Measurements from ENCODE around the gene CPT1B. TPM values are rescaled to one million over a fixed set of nuclear protein-coding genes. Genes with fewer than 3 reads are reported as not detected.
"Not testable (repeated sequence)": the region's sequence is repeated elsewhere in the genome, so short reads cannot be mapped to it uniquely, and the experiment has no call there.

Gene CPT1B
- total RNA-seq, 1 donor from 2014 or later: 16.3 TPM

GRCh38 chr22:50526108-50526833 lies 52.0 kb downstream of the CPT1B start:
- DNase-seq: peak; percentile 76

- DNase-seq: no peak
Observed at GRCh38 chr22:50525858-50526107, 52.4 kb downstream of the CPT1B start.

GRCh38 chr22:50525104-50525857 lies 52.9 kb downstream of the CPT1B start, which contains the start of gene SCO2:
SCO2 (minus strand) TSS chr22:50525598; CDS start chr22:50524411, 1,187 bp downstream.
- DNase-seq: peak; percentile 98

- DNase-seq: no peak
Observed at GRCh38 chr22:50524676-50525103, 53.5 kb downstream of the CPT1B start.

- DNase-seq: no peak
Observed at GRCh38 chr22:50523806-50524675, 54.2 kb downstream of the CPT1B start.

GRCh38 chr22:50523458-50523805 lies 54.8 kb downstream of the CPT1B start:
- no peak for DNase-seq

GRCh38 chr22:50522806-50523438 lies 55.3 kb downstream of the CPT1B start:
- no peak for DNase-seq

- DNase-seq: no peak
Observed at GRCh38 chr22:50522208-50522805, 55.9 kb downstream of the CPT1B start.

GRCh38 chr22:50521710-50522109 lies 56.5 kb downstream of the CPT1B start:
- no peak for DNase-seq

GRCh38 chr22:50520826-50521453 lies 57.3 kb downstream of the CPT1B start:
- no peak for DNase-seq

GRCh38 chr22:50520184-50520583 lies 58.0 kb downstream of the CPT1B start:
- not testable (repeated sequence) for DNase-seq

- no peak for DNase-seq
Observed at GRCh38 chr22:50519151-50519550, 59.1 kb downstream of the CPT1B start.

Other genes with a start within 250 kb of the CPT1B start
- gene PPP6R2, start 235.1 kb downstream of the CPT1B start, total RNA-seq: 67.0 and 82.9 TPM in 2 replicates
- gene SBF1, start 103.4 kb downstream of the CPT1B start, total RNA-seq: 50.0 and 62.1 TPM in 2 replicates
- 0.34 and 0.60 TPM in 2 replicates for gene ADM2, start 96.9 kb downstream of the CPT1B start, total RNA-seq
- not detected in 2 replicates for gene MIOX, start 91.6 kb downstream of the CPT1B start, total RNA-seq
- gene LMF2, start 70.7 kb downstream of the CPT1B start, total RNA-seq: 43.7 and 50.9 TPM in 2 replicates
- 30.1 and 37.1 TPM in 2 replicates for gene NCAPH2, start 70.2 kb downstream of the CPT1B start, total RNA-seq
- 2.3 and 5.6 TPM in 2 replicates for gene SCO2, start 52.8 kb downstream of the CPT1B start, total RNA-seq
- 28.9 and 53.1 TPM in 2 replicates for gene TYMP, start 48.4 kb downstream of the CPT1B start, total RNA-seq
- not detected in 2 replicates for gene KLHDC7B, start 32.5 kb downstream of the CPT1B start, total RNA-seq
- not detected in 2 replicates for gene SYCE3, start 15.5 kb downstream of the CPT1B start, total RNA-seq
- 34.9 and 50.4 TPM in 2 replicates for gene CHKB, start 4.4 kb upstream of the CPT1B start, total RNA-seq
- 0.34 and 0.51 TPM in 2 replicates for gene MAPK8IP2, start 22.4 kb upstream of the CPT1B start, total RNA-seq
- 24.0 and 30.6 TPM in 2 replicates for gene ARSA, start 49.7 kb upstream of the CPT1B start, total RNA-seq
- 33.0 and 42.7 TPM in 2 replicates for gene SHANK3, start 94.4 kb upstream of the CPT1B start, total RNA-seq
- gene ACR, start 159.8 kb upstream of the CPT1B start, total RNA-seq: 0.34 and 0.79 TPM in 2 replicates
- 4.1 and 5.8 TPM in 2 replicates for gene RABL2B, start 205.2 kb upstream of the CPT1B start, total RNA-seq